CD4-positive, alpha-beta T cell treated with Interleukin-4 for 4 hours (primary cell): Measurements from ENCODE around the gene IVD.

Source experiments
- DNase-seq: peaks from one replicate; pipeline ENCODE4 v3.0.0-alpha.2; 2020

The IVD gene

DNA sequence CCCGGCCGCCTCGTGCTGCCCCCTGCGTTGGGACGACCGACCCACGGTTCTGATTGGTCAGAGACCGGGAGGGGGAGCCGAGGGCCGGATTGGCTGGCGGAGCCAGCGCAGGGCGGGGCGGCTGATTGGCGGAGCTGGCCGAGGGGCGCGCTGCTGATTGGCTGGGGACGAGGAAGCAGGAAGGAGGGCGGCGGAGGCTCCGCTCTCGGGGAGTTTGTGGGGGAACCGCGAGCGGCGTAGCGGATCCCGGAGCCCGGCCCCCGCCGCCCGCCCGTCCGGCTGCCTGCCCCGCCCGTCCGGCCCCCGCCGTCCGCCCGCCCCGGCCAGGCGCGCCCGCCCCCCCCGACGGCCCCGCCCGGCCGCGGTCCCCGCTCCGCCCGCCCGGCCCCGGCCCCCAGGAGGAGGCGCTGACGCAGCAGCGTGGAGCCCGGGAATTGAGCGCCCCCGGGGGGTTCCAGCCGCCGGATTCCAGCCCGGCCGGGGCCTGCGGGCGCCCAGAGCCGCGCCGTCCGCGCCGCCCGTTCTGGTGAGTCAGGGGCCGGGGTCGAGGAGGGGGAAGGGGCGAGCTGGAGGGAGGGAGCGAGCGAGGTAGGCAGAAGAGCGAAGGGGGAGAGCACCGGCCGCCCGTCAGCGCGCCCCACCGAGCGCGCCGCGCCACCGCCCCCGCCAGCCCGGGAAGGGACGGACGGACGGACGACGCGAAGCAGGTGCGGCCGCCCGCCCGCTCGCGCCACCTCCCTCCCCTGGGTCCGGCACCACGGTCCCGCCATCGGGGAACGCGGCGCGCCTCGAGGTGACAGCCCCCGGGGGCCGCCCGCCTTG lies 35.4 kb downstream of the IVD start, which contains the start of gene BAHD1:
Gene BAHD1 (plus strand): TSS at position 211 of the 822 bp plus-strand sequence. CDS start 17,512 bp downstream, outside the sequence.
- DNase-seq, result peak; percentile 95

DNA sequence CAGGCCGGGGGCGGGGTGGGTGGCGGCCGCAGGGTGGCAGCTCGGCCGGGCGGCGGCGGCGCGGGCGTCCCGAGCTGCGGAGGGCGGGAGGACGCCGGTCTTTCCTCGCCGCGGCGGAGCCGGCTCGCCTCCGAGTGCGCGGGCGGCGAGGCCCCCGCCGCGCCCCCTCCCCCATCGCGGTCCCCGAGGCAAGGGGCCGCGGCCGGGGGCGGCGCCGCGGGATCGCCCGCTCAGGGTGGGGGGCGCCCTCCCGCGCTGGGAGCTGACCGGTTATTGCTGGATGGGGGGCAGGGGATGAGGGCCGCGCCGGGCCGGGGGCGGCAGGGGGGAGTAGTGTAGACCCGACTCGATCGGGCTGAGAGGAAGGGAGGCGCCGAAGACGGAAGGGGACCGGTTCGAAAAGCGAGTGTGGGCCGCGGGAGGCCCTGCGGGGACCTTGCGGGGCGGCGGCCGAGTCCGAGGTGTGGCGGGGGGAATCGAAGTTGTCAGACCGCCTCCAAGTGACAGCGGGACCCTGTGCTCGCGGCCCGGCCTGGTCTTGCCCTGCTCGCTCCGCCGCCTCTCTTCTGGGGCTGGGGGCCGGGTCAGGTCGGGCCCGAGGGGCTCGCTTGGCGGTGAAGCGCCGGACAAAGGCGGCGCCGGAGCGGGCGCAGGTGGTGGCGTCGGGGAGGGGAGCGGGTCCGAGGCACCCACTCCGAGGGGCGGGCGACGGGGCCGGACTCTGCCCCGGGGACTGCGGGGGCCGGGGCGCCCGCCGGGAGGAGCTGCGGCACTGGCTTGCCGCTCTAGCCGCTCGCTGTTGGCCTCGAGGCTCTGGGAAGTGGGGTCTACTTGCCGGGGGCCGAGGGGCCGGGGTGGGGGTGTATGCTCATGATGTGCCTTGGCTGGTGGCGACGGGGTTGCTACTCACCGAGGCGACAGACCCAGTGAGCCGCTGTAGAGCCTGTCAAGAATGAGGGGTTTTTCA lies 36.3 kb downstream of the IVD start:
- DNase-seq, result no peak

DNA sequence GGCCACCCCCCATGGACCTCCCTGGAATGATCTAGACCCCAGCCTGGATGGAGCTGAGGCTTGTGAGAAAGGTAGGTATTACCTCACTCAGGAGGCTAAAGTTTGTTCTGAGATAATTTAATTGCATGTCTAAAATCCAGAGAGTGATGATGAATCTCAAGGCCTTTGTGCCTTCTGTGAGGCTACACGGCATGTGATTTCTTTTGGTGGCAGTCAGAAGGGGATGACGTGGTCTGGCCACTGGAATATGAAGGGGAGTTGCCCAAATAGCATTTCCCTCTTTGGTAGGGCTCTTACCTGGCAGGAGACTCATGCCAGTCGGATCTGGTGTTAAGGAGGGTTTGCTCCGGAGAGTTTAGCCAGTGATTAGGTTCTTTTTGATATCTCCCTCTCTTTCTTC lies 37.7 kb downstream of the IVD start:
- DNase-seq, result no peak

DNA sequence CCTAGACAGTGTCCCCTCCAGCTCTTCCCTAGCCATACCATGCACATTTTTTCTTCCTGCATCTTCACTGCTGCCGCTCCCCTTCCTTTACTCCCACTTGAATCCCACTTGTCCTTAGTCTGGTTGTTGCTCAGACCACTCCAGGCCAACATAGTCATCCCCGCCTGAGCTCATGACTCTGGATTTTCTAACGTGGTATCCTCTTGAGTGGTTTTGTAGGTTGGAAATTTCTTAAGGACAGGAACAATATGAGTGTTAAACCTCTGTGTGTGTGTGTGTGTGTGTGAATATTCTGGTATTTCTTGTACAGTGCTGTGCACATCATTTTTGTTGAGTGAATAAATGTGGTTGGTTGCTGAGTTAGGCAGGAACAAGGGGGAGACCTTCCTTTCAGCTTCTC lies 38.3 kb downstream of the IVD start:
- no peak for DNase-seq

DNA sequence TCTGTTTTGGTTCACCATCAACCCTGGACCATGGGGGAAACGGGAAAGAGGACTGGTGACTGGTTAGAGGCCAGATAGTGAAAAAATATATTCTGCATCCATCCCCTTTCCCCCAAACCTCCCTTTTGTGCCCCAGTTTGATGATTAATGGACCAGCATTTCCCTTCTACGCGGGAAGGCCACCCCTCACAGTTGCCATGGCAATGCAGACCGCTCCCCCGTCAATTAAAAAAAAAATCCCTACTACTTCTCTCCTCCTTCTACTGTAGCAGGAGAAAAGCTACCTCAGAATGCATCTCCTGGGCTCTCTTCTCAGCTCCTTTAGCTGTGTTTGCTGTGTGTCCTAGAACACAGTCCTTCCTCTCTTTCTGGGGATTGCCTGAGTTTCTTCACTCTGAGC lies 39.1 kb downstream of the IVD start:
- DNase-seq, result no peak

DNA sequence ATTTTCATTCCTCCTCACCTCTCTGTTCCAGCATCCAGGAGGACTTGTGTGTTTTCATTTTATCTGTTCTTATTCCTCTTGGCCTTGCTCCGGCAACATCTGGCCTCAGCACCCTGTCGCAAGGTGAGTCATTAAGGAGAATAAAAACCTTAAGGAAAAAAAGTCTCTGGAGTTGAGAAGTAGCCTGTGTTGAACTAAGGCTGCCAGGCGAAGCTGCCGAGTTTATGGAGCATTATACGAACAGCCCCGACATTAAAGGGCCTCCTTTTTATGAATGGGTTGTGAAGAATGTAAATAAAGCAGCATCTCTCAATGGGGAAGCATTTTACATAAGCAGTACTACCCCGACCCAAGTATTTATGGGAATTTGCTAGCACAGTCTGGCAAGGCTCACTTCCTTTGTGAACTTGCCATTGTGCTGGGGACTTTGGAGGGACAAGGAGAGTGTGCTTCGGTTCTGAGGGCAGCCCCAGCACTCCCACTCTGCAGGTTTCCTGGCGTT lies 39.9 kb downstream of the IVD start:
- no peak for DNase-seq

DNA sequence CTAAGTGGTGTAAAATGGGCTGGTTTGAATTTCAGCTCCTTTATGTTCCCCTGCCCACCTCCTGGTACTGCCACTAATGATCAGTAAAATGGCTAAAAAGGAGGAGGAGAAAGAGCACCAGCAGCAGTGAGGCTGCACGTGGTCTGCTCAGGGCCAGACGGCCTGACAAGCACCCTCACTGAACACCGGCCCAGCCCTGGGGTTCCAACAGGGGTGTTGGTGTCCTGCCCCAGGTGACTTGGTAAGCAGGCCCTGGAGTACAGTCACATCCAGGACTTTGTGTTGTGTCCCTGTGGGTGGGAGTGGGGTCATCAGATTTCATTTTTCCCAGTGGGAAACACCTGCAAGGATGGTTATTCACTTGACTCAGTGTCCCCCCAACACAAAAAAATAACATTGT lies 40.5 kb downstream of the IVD start:
- no peak for DNase-seq

DNA sequence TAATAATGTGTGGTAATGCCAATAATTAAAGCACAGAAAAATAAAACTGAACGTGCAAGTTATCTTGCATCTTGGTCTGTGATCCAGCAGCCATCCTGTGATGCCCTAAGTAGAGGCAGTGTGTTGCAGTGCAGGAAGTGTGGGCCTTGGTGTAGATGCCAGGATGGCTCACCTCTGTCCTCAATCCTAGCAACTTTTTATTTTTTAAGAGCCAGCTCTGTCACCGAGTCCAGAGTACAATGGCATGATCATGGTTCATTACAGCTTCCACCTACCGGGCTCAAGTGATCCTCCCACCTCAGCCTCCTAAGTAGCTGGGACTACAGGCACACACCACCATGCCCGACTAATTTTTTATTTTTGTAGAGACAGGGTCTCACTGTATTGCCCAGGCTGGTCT lies 42.8 kb downstream of the IVD start:
- DNase-seq, result no peak

DNA sequence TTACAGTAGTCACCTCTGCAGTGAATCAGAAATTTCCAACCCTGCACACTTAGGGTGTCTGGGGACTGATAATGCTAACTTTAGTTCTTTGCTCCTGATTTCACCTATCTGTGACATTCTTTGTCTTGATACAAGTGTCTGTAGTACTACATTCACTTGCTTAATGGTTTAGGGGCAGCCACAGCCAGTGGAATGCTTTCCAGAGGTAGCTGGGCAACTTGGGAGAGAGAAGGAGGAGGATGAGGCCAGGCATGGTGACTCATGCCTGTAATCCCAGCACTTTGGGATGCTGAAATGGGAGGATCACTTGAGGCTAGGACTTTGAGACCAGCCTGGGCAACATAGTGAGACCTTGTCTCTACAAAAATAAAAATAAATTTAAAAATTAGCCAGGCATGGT lies 43.7 kb downstream of the IVD start:
- no peak for DNase-seq

DNA sequence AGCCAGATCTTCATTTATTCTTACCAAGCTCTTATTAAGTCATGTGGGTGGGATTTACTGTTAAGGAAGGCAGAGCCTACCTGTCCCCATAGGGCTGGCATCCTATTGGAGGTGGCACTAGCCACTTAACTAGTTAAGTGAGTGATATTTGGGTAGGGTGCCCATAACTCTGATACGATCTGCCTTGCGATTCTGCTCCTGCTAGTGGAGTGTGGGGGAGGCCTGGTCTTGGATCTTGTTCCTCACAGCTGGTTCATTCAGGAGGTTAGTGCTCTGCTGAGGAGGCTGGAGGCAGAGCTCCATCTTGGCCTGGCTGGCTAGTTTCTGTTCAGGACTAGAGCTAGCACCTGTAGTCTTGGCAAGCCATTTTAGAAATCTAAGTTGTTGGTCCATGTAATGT lies 44.5 kb downstream of the IVD start:
- no peak for DNase-seq

DNA sequence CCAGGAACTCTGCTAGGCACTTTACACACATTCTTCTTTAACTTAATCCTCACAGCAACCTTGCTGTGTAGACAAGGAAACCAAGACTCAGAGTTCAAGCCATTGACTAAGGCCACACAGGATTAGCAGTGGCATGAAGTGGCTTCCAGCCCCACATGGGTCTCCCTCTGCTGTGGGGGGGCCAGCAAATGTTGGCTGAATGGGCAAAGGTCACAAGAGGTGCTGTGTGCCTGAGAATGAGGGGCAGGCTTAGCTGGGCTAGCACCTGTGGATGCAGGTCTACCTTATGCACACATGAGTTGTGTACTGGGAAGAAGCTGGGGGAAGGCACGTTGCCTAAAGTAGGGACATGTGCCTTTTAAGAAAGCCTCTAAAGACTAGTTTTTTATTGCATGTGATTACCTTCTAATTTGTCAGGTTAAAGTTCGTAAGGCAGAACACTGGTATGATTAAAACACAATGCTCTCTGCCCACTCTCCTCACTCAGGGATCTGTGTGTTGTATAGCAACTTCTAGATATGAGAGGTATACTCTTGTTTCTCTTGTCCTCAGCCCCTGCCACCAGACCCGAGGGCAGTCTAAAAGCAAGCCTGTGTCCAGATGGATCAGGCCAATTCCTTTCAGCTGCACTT lies 46.0 kb downstream of the IVD start:
- DNase-seq, result no peak

DNA sequence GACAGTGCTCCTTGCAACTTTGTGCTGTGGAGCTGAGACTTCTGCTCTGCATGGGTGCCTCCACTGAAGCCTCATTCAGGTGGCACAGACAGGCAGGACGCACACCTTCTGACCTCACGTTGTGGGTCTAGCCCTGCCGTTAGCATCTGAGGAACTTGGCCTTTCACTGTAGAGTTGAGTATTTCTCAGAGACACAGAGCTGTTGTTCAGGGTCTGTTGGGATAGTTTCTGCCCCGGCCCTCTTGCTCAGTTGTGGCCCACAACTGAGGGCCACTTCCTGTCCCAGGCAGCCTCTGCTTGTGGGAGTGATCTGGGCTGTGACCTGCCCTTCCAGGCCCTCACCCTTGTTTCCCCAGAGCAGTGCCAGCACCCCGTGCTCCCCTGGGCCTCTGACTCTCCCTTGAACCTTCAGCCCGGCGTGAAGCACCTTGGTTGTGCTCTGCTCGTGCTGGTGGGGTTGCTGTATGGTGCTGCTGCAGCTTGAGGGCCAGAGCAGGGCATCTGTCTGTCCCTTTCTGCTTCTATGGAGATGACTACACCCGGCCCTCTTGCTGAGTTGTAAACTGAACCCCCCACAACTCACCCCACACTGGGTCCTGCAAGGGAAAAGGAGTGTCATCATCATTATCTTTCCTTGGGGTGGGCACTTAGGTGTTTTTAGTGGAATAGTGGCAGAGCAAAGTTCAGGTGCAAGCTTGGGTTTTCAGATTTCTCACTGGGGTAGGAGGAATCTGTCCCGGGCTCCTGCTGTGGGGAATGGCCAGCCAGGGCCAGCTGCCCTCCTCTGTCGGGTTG lies 46.9 kb downstream of the IVD start:
- no peak for DNase-seq

DNA sequence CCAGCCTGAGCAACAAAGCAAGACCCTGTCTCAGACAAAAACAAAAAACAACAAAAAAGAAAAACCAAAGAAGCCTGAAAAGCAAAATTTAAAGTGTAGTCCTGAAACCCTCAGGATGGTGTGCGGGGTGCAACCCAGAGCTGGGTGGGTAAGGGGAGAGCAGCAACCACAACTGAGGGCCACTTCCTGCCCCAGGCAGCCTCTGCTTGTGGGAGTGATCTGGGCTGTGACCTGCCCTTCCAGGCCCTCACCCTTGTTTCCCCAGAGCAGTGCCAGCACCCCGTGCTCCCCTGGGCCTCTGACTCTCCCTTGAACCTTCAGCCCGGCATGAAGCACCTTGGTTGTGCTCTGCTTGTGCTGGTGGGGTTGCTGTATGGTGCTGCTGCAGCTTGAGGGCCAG lies 48.3 kb downstream of the IVD start:
- DNase-seq, result peak; percentile 35

DNA sequence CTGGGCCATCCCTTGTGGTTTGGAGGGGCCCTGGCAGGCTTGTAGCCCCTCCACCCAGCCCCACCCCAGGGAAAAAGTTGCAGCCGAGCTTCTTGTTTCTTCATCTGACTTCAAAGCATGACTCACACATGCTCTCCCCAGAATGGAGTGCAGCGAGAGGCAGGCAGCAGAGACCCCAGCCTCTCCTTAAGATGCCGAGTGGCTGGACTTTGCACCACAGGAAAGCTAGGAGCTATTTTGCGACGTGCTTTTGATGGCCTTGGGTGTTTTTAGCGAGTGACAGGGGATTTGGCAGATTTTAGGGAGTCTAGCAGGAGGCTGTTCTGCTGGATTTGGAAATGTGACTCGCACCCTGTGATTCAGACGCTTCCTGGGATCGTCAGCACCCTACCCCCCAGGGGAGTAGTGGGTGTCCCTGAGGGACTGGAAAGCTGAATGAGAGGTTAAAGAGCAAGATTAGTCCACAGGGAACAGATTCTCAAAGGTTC lies 49.4 kb downstream of the IVD start:
- no peak for DNase-seq

DNA sequence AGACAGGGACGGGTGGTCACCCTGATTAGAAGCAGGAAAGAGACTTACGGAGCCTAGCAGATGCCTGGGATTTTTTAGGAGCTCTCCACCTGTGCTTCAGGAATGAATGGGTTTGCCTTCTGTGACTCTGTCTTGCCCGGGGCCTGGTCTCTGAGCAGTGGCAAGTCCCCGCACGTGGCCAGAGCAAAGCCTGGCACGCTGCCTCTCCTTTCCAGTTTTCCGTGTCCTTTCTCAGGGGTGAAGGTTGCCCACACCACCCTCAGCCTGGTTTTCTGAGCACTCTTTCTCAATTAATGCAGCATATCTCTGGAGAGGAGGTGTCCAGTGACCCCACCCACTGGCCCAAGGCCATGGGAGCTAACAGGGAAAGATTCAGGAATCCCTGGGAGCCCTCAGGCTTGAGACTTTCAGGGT lies 50.7 kb downstream of the IVD start:
- DNase-seq, result no peak

DNA sequence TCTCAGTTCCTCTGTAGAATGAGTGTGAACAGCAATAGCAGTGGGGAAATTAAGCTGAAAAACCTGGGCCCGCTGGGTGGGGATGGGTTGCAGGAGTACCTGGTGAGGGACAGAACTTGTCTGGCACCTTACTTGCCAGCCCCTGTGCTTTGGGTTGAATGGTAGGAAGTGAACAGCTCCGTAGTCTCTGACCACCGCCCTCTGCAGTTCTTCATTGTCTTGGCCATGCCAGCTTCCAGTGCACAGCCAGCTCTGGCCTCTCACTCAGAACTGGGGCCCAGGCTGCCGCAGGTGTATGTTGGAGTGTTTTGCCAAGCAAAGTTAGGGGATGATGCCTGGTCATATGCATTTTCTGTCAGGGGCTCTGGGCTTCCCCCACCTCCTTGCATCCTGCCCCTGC lies 51.1 kb downstream of the IVD start:
- DNase-seq, result no peak

DNA sequence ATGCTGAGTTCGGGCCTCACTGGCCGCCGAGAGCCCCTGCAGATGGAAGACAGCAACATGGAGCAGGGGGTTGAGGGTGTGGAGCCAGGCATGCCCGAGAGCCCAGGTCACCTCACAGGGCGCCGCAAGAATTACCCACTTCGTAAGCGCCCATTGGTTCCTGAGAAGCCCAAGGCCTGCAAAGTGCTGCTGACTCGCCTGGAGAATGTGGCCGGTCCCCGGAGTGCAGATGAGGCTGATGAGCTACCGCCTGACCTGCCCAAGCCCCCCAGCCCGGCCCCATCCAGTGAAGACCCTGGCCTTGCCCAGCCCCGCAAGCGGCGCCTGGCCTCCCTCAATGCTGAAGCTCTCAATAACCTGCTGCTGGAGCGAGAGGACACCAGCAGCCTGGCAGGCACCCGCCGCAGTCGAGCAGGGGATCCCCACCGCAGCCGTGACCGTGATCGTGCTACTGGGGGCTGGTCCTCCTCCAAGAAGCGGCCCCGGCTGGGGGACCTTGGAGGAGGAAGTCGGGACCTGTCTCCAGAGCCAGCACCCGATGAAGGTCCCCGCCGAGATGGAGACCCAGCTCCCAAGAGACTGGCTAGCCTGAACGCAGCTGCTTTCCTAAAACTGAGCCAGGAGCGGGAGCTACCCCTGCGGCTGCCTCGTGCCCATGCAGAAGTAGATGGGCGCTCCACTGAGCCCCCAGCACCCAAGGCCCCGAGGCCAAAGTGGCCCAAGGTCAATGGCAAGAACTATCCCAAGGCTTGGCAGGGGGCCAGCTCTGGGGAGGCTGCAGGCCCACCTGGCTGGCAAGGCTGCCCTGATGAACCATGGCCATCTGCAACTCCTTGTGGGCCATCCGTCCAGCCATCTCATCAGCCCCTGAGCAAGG lies 53.1 kb downstream of the IVD start:
- no peak for DNase-seq

DNA sequence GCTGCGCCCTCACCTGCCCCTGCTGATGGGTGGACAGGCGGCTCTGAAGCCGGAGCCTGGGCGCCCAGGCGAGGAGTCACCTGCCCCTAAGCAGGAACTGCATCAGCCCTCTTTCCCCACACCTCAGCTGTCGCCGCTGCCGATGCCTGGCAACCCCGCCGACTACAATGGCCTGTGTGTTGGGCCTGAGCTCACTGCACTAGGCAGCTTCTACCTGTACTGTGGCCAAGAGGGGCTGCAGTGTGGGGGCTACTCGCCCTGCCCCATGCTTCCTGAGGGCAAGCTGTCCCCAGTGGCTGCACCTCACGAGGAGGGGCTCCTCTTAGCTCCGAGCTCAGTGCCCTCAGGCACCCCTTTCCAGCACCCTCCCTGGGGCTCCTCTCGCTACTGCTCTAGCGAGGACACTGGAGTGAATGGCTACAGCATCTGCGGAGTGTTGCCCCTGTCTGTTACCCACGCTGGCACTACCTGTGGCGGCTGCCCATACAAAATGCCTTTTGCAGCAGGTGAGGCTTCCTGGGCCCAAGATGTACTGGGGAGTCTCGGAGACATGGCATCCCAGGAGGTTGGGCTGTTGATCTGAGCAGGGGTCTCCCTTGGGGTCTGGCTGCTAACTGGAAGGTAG lies 53.9 kb downstream of the IVD start:
- no peak for DNase-seq

DNA sequence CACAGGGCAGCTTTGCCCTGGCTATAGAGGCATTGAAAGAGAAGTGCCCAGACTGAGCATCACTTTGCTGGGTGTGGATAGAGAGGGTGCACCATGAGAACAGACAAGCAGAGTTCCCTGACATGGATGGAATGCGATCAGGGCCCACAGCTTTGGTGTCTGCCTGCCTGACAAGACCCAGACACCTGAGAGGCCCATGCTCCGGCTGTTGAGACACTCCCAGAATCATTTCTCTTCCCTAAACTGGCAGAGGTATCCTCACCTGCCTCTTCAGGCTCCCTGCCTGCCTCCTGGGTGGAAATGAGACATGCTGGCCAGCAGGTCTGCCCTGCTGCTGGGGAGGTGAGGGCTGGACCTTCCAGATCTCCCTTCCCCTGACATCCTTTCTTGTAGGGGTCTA lies 54.8 kb downstream of the IVD start:
- DNase-seq, result no peak

DNA sequence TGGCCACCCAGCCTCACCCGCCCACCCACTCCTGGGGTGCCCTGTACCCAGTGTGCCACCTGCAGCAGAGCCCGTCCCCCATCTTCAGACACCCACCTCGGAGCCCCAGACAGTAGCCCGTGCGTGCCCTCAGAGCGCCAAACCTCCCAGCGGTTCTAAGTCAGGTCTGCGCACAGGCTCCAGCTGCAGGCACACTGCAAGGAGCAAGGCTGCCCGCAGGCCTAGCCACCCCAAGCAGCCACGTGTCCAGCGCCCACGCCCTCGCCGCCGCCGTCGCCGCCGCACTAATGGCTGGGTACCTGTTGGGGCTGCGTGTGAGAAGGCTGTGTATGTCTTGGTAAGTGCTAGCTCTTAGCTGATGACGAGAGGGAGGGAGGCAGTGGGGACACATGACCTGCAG lies 56.4 kb downstream of the IVD start:
- DNase-seq, result no peak

DNA sequence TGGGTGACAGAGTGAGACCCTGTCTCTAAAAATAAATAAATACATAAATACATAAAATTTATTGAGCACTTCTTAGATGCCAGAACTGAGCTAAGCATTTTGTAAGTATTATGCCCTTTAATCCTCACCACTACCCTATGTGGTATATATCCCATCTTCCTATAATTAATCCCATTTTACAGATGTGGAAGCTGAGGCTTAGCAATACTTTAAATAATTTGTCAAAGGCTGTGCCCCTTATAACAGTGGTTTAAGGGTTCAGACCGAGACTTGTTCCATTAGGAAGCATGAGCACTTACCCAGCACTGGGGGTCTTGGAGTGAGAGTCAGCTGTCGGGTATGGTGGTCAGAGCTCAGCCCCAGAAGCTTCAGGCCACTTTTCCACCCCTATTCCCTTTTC lies 57.7 kb downstream of the IVD start:
- no peak for DNase-seq
